Measurements from ENCODE around the gene CCDC33.

The CCDC33 gene

DNA sequence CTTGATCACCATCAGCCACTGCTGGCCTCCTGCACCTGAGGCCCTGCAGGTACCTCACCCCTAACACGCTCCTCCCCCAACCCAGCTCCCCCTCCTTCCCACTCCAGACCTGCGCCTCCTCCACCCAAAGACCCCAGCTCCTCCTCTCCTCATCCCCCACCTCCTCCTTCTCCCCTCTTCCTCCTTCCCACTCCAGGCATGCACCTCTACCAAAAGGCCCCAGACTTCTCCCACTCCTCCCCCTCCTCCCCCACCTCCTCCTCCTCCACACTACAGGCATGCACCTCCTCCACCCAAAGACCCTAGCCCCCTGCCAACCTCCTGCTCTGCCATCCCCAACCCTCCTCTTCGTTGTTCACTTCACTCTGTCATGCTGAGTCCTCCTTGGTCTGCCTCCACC lies 88.6 kb downstream of the CCDC33 start:
- Histone ChIP-seq H3K27ac (ENCODE audit: low read depth, low read length) (no peak overlapping the region), H2AFZ (ENCODE audit: low read length, unreplicated experiment) (no peak overlapping the region), H3K79me2 (ENCODE audit: control insufficient read depth, insufficient read depth, low read length, unreplicated experiment) (no peaks in the 10 kb centered on the region), H3K4me3 (ENCODE audit: low read depth, low read length) (no peak overlapping the region), H3K36me3 (ENCODE audit: insufficient read depth, low read length) (no peaks in the 10 kb centered on the region), H3K27me3 (ENCODE audit: insufficient read depth, low read length) (no peaks in the 10 kb centered on the region), H3K4me1 (ENCODE audit: control insufficient read depth, insufficient read depth, low read length, unreplicated experiment) (peaks cover 1% of the 10 kb centered on the region)

DNA sequence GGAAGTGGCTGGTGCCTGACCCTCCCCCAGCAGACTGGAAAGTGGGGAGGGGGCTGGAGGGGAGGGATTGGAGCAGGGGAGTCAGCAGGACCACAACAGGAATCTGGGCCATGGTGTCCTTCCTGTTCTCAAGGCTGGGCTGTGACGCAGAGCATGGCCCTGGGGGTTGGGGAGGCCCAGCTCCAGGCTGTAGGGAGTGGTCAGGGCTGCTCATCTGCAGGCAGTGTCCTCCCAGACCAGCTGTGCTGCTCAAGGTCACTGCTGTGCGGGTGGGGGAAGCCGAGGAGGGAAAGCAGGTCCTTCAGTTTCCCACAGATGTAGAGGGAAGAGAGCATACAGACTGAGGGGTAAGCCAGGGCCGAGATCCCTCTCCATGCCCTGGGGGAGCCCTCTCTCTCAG lies 90.6 kb downstream of the CCDC33 start:
- H3K27ac ChIP-seq (ENCODE audit: low read depth, low read length): no peak overlapping the region
- H3K27me3 ChIP-seq (ENCODE audit: insufficient read depth, low read length): no peaks in the 10 kb centered on the region
- no peak overlapping the region for H3K4me3 ChIP-seq (ENCODE audit: low read depth, low read length)
- no peak overlapping the region for H2AFZ ChIP-seq (ENCODE audit: low read length, unreplicated experiment)
- no peaks in the 10 kb centered on the region for H3K79me2 ChIP-seq (ENCODE audit: control insufficient read depth, insufficient read depth, low read length, unreplicated experiment)
- H3K4me1 ChIP-seq (ENCODE audit: control insufficient read depth, insufficient read depth, low read length, unreplicated experiment): no peaks in the 10 kb centered on the region
- no peaks in the 10 kb centered on the region for H3K36me3 ChIP-seq (ENCODE audit: insufficient read depth, low read length)

- no peaks in the 10 kb centered on the region for H3K36me3 ChIP-seq (ENCODE audit: insufficient read depth, low read length)
- no peaks in the 10 kb centered on the region for H3K79me2 ChIP-seq (ENCODE audit: control insufficient read depth, insufficient read depth, low read length, unreplicated experiment)
- no peak overlapping the region for H3K27ac ChIP-seq (ENCODE audit: low read depth, low read length)
- H3K4me1 ChIP-seq (ENCODE audit: control insufficient read depth, insufficient read depth, low read length, unreplicated experiment): no peaks in the 10 kb centered on the region
- H3K4me3 ChIP-seq (ENCODE audit: low read depth, low read length): no peak overlapping the region
- H2AFZ ChIP-seq (ENCODE audit: low read length, unreplicated experiment): no peak overlapping the region
- no peaks in the 10 kb centered on the region for H3K27me3 ChIP-seq (ENCODE audit: insufficient read depth, low read length)
Measured at GRCh38 chr15:74327756-74328155, 91.6 kb downstream of the CCDC33 start.

DNA sequence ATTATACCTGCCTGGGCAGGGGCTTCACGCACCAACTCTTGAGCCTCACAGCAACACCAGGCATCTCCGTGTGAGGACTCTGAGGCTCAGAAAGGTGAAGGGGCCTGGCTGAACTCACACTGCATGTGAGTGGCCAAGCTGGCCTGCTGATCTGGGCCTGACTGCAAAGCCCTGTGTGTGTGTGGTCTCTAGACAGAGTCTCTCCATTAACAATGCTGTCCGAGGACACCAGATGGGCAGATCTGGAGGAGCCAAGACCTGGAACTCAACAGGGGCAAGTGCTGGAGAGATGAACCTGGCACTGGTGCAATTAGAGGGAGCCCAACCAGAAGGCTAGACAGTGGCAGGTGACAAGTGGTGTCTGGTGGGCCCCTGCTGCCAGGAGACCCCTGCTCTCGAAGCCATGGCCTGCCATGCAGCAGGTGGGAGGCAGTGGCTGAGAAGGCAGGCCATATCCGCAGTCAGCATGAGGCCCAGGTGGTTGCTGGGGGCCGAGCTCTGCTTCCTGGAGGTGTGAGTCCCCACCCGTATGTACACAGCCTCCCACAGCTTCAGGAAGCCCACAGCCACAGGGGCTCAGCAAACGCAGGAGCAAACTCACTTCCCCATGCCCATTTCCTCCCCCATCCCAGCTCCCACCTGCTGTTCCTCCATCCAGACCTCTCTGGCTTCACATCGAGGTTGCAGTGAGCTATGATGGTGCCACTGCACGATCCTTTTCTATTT lies 92.4 kb downstream of the CCDC33 start:
- no peak overlapping the region for H3K4me3 ChIP-seq (ENCODE audit: low read depth, low read length)
- no peak overlapping the region for H3K27ac ChIP-seq (ENCODE audit: low read depth, low read length)
- no peaks in the 10 kb centered on the region for H3K36me3 ChIP-seq (ENCODE audit: insufficient read depth, low read length)
- no peaks in the 10 kb centered on the region for H3K27me3 ChIP-seq (ENCODE audit: insufficient read depth, low read length)
- H2AFZ ChIP-seq (ENCODE audit: low read length, unreplicated experiment): no peak overlapping the region
- no peaks in the 10 kb centered on the region for H3K4me1 ChIP-seq (ENCODE audit: control insufficient read depth, insufficient read depth, low read length, unreplicated experiment)
- H3K79me2 ChIP-seq (ENCODE audit: control insufficient read depth, insufficient read depth, low read length, unreplicated experiment): no peaks in the 10 kb centered on the region

DNA sequence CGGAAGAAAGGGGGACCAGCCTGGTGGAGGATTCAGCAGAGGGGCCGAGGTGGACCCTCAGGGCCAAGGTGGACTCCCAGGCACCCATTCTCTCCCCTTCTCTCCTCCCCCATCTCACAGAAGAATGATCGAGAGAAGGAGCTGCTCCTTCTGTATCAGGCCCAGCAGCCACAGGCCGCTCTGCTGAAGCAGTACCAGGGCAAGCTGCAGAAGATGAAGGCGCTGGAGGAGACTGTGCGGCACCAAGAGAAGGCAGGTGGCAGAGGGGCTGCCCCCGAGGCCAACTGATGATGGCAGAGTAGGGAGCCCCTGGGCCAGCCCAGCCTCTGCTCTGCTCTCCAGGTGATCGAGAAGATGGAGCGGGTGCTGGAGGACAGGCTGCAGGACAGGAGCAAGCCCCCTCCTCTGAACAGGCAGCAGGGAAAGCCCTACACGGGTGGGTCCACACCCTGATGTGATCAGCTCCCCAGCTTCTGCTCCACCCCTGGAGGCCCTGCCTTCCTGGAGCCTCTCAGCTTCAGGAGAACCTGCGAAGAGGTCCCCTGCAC lies 94.8 kb downstream of the CCDC33 start:
- Histone ChIP-seq H3K4me3 (ENCODE audit: low read depth, low read length) (no peak overlapping the region), H3K27me3 (ENCODE audit: insufficient read depth, low read length) (no peaks in the 10 kb centered on the region), H2AFZ (ENCODE audit: low read length, unreplicated experiment) (no peak overlapping the region), H3K79me2 (ENCODE audit: control insufficient read depth, insufficient read depth, low read length, unreplicated experiment) (no peaks in the 10 kb centered on the region), H3K4me1 (ENCODE audit: control insufficient read depth, insufficient read depth, low read length, unreplicated experiment) (peaks cover under 1% of the 10 kb centered on the region), H3K27ac (ENCODE audit: low read depth, low read length) (no peak overlapping the region), H3K36me3 (ENCODE audit: insufficient read depth, low read length) (no peaks in the 10 kb centered on the region)

- Histone ChIP-seq H3K4me1 (ENCODE audit: control insufficient read depth, insufficient read depth, low read length, unreplicated experiment) (peaks cover 12% of the 10 kb centered on the region), H2AFZ (ENCODE audit: low read length, unreplicated experiment) (no peak overlapping the region), H3K4me3 (ENCODE audit: low read depth, low read length) (no peak overlapping the region), H3K79me2 (ENCODE audit: control insufficient read depth, insufficient read depth, low read length, unreplicated experiment) (no peaks in the 10 kb centered on the region), H3K36me3 (ENCODE audit: insufficient read depth, low read length) (no peaks in the 10 kb centered on the region), H3K27ac (ENCODE audit: low read depth, low read length) (no peak overlapping the region), H3K27me3 (ENCODE audit: insufficient read depth, low read length) (no peaks in the 10 kb centered on the region)
Measured at GRCh38 chr15:74332011-74332410, 95.9 kb downstream of the CCDC33 start.

GRCh38 chr15:74332611-74333010 lies 96.5 kb downstream of the CCDC33 start:
- H3K27me3 ChIP-seq (ENCODE audit: insufficient read depth, low read length): no peaks in the 10 kb centered on the region

GRCh38 chr15:74333093-74333492 lies 97.0 kb downstream of the CCDC33 start:
- Histone ChIP-seq H3K27me3 (ENCODE audit: insufficient read depth, low read length) (no peaks in the 10 kb centered on the region), H3K79me2 (ENCODE audit: control insufficient read depth, insufficient read depth, low read length, unreplicated experiment) (no peaks in the 10 kb centered on the region), H3K27ac (ENCODE audit: low read depth, low read length) (no peak overlapping the region), H3K4me3 (ENCODE audit: low read depth, low read length) (no peak overlapping the region), H3K4me1 (ENCODE audit: control insufficient read depth, insufficient read depth, low read length, unreplicated experiment) (peaks cover 17% of the 10 kb centered on the region), H3K36me3 (ENCODE audit: insufficient read depth, low read length) (no peaks in the 10 kb centered on the region), H2AFZ (ENCODE audit: low read length, unreplicated experiment) (no peak overlapping the region)

More at GRCh38 chr15:74332611-74333010, 96.5 kb downstream of the CCDC33 start:
- H3K27ac ChIP-seq (ENCODE audit: low read depth, low read length): no peak overlapping the region
- H3K79me2 ChIP-seq (ENCODE audit: control insufficient read depth, insufficient read depth, low read length, unreplicated experiment): no peaks in the 10 kb centered on the region
- no peaks in the 10 kb centered on the region for H3K36me3 ChIP-seq (ENCODE audit: insufficient read depth, low read length)
- H3K4me3 ChIP-seq (ENCODE audit: low read depth, low read length): no peak overlapping the region
- no peak overlapping the region for H2AFZ ChIP-seq (ENCODE audit: low read length, unreplicated experiment)
- H3K4me1 ChIP-seq (ENCODE audit: control insufficient read depth, insufficient read depth, low read length, unreplicated experiment): peaks cover 17% of the 10 kb centered on the region

- no peak overlapping the region for H2AFZ ChIP-seq (ENCODE audit: low read length, unreplicated experiment)
- H3K4me3 ChIP-seq (ENCODE audit: low read depth, low read length): no peak overlapping the region
- H3K4me1 ChIP-seq (ENCODE audit: control insufficient read depth, insufficient read depth, low read length, unreplicated experiment): peaks cover 17% of the 10 kb centered on the region
- no peaks in the 10 kb centered on the region for H3K36me3 ChIP-seq (ENCODE audit: insufficient read depth, low read length)
- no peak overlapping the region for H3K27ac ChIP-seq (ENCODE audit: low read depth, low read length)
- H3K79me2 ChIP-seq (ENCODE audit: control insufficient read depth, insufficient read depth, low read length, unreplicated experiment): no peaks in the 10 kb centered on the region
- no peaks in the 10 kb centered on the region for H3K27me3 ChIP-seq (ENCODE audit: insufficient read depth, low read length)
Measured at GRCh38 chr15:74333662-74334061, 97.5 kb downstream of the CCDC33 start.

DNA sequence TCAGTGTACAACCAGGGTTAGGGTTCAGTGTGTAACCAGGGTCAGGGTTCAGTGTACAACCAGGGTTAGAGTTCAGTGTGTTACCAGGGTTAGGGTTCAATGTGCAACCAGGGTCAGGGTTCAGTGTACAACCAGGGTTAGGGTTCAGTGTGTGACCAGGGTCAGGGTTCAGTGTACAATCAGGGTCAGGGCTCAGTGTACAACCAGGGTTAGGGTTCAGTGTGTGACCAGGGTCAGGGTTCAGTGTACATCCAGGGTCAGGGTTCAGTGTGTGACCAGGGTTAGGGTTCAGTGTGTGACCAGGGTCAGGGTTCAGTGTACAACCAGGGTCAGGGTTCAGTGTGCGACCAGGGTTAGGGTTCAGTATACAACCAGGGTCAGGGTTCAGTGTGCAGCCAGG lies 98.0 kb downstream of the CCDC33 start:
- Histone ChIP-seq H3K79me2 (ENCODE audit: control insufficient read depth, insufficient read depth, low read length, unreplicated experiment) (no peaks in the 10 kb centered on the region), H3K4me1 (ENCODE audit: control insufficient read depth, insufficient read depth, low read length, unreplicated experiment) (peaks cover 17% of the 10 kb centered on the region), H3K4me3 (ENCODE audit: low read depth, low read length) (no peak overlapping the region), H2AFZ (ENCODE audit: low read length, unreplicated experiment) (no peak overlapping the region), H3K27me3 (ENCODE audit: insufficient read depth, low read length) (no peaks in the 10 kb centered on the region), H3K27ac (ENCODE audit: low read depth, low read length) (no peak overlapping the region), H3K36me3 (ENCODE audit: insufficient read depth, low read length) (no peaks in the 10 kb centered on the region)

DNA sequence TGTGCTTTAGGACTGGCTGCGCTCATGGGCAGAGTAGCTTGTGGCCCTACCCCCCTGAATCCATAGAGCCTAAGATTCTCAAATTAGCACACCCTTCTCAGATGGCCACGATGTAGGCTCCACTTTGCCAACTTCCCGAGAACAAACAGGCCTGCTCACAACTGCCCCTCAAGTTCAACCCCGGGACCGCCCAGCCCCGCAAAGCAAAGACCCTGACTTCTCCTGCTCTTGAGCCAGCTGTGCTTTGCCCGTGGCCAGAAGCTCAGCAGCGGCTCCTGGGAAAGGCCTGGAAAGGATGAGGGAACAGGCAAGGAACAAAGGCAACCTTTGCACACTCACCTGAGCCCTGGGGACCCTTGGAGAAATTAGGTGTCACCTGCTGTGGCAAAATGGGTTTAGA lies 99.3 kb downstream of the CCDC33 start:
- Histone ChIP-seq H3K4me1 (ENCODE audit: control insufficient read depth, insufficient read depth, low read length, unreplicated experiment) (peaks cover 28% of the 10 kb centered on the region), H3K4me3 (ENCODE audit: low read depth, low read length) (no peak overlapping the region), H3K27me3 (ENCODE audit: insufficient read depth, low read length) (no peaks in the 10 kb centered on the region), H3K36me3 (ENCODE audit: insufficient read depth, low read length) (no peaks in the 10 kb centered on the region), H2AFZ (ENCODE audit: low read length, unreplicated experiment) (no peak overlapping the region), H3K27ac (ENCODE audit: low read depth, low read length) (no peak overlapping the region), H3K79me2 (ENCODE audit: control insufficient read depth, insufficient read depth, low read length, unreplicated experiment) (no peaks in the 10 kb centered on the region)
